Stomach smooth muscle (tissue), 2 donors: ENCODE results near the gene SYNGR3.
A peak's percentile ranks its signal among the peaks of the same experiment; 100 is the strongest.
"Not testable (repeated sequence)": the region's sequence is repeated elsewhere in the genome, so short reads cannot be mapped to it uniquely, and the experiment has no call there.

Experiments
- H3K27ac ChIP-seq: one replicate; pipeline ENCODE4 v1.7.0; 2013; ENCODE audit warnings: mild to moderate bottlenecking, low read length, inconsistent platforms
- H3K27me3 ChIP-seq, 2 donors: one replicate each; pipeline ENCODE4 v1.7.0; 2013; ENCODE audit warnings: low read length in 2 of 2; ENCODE audit not compliant: insufficient read depth in 2 of 2, control insufficient read depth in 1 of 2
- H3K36me3 ChIP-seq, 2 donors: one replicate each; pipeline ENCODE4 v1.7.0; 2013; ENCODE audit warnings: low read length in 2 of 2; ENCODE audit not compliant: control insufficient read depth in 2 of 2, insufficient read depth in 2 of 2
- H3K4me1 ChIP-seq: one replicate; pipeline ENCODE4 v1.7.0; 2013; ENCODE audit warnings: low read length; ENCODE audit not compliant: control insufficient read depth, insufficient read depth
- H3K4me3 ChIP-seq, 2 donors: one replicate each; pipeline ENCODE4 v1.7.0; 2013; ENCODE audit warnings: low read length in 2 of 2
- H3K9ac ChIP-seq, 2 donors: one replicate each; pipeline ENCODE4 v1.7.0; 2013; ENCODE audit warnings: low read length in 2 of 2, mild to moderate bottlenecking in 1 of 2
- H3K9me3 ChIP-seq, 2 donors: one replicate each; pipeline ENCODE4 v1.7.0; 2013; ENCODE audit warnings: low read length in 2 of 2; ENCODE audit not compliant: control insufficient read depth in 2 of 2
- donor health status: healthy.
- donor health status: Pancreatic carcinoma.

SYNGR3 gene

GRCh38 chr16:2027024-2028010, 37.5 kb downstream of the SYNGR3 start:
- Histone ChIP-seq H3K9me3 (no peaks in the 10 kb centered on the region), H3K36me3 (peaks cover 0 to 4% of the 10 kb centered on the region in 2 donors), H3K27ac (no peak overlapping the region), H3K27me3 (no peaks in the 10 kb centered on the region), H3K9ac (peak overlapping the region; percentile 36 to 59), H3K4me3 (peak overlapping the region; percentile 67 to 77), H3K4me1 (peaks cover 50% of the 10 kb centered on the region)

- Histone ChIP-seq H3K27ac (no peak overlapping the region), H3K4me3 (peak overlapping the region; percentile 67 to 77), H3K27me3 (no peaks in the 10 kb centered on the region), H3K4me1 (peaks cover 51% of the 10 kb centered on the region), H3K9ac (peak overlapping the region; percentile 5 to 59), H3K36me3 (peaks cover 0 to 4% of the 10 kb centered on the region in 2 donors), H3K9me3 (no peaks in the 10 kb centered on the region)
Observed at GRCh38 chr16:2028146-2028545, 38.4 kb downstream of the SYNGR3 start.

- Histone ChIP-seq H3K27me3 (no peaks in the 10 kb centered on the region), H3K9me3 (no peaks in the 10 kb centered on the region), H3K36me3 (peaks cover 0 to 4% of the 10 kb centered on the region in 2 donors), H3K9ac (no peak overlapping the region), H3K27ac (no peak overlapping the region), H3K4me3 (peak overlapping the region in 1 of 2 donors; percentile 40), H3K4me1 (peaks cover 51% of the 10 kb centered on the region)
Observed at GRCh38 chr16:2028620-2029220, 39.0 kb downstream of the SYNGR3 start.

GRCh38 chr16:2029350-2029749, 39.6 kb downstream of the SYNGR3 start:
- Histone ChIP-seq H3K9me3 (no peaks in the 10 kb centered on the region), H3K9ac (no peak overlapping the region), H3K27ac (no peak overlapping the region), H3K27me3 (no peaks in the 10 kb centered on the region), H3K4me3 (peak overlapping the region in 1 of 2 donors; percentile 40), H3K36me3 (peaks cover 0 to 4% of the 10 kb centered on the region in 2 donors), H3K4me1 (peaks cover 50% of the 10 kb centered on the region)

GRCh38 chr16:2030036-2030435, 40.3 kb downstream of the SYNGR3 start:
- Histone ChIP-seq H3K27me3 (no peaks in the 10 kb centered on the region), H3K4me3 (peak overlapping the region in 1 of 2 donors; percentile 22), H3K36me3 (peaks cover 0 to 4% of the 10 kb centered on the region in 2 donors), H3K9me3 (no peaks in the 10 kb centered on the region), H3K9ac (no peak overlapping the region), H3K4me1 (peaks cover 56% of the 10 kb centered on the region), H3K27ac (no peak overlapping the region)

GRCh38 chr16:2031081-2031577, 41.4 kb downstream of the SYNGR3 start:
- H3K9ac ChIP-seq = no peak overlapping the region
- peaks cover 0 to 4% of the 10 kb centered on the region in 2 donors for H3K36me3 ChIP-seq
- peaks cover 61% of the 10 kb centered on the region for H3K4me1 ChIP-seq
- no peaks in the 10 kb centered on the region for H3K9me3 ChIP-seq
- no peak overlapping the region for H3K27ac ChIP-seq
- no peak overlapping the region for H3K4me3 ChIP-seq
- H3K27me3 ChIP-seq = no peaks in the 10 kb centered on the region

GRCh38 chr16:2032285-2033056, 42.7 kb downstream of the SYNGR3 start:
- Histone ChIP-seq H3K36me3 (peaks cover 0 to 4% of the 10 kb centered on the region in 2 donors), H3K27ac (peak overlapping the region; percentile 90), H3K27me3 (no peaks in the 10 kb centered on the region), H3K4me1 (peaks cover 68% of the 10 kb centered on the region), H3K9me3 (no peaks in the 10 kb centered on the region), H3K9ac (no peak overlapping the region), H3K4me3 (peak overlapping the region in 1 of 2 donors; percentile 69)

- peaks cover 0 to 4% of the 10 kb centered on the region in 2 donors for H3K36me3 ChIP-seq
- no peaks in the 10 kb centered on the region for H3K27me3 ChIP-seq
- peak overlapping the region; percentile 59 to 69 for H3K4me3 ChIP-seq
- peak overlapping the region; percentile 58 for H3K9ac ChIP-seq
- peak overlapping the region; percentile 90 for H3K27ac ChIP-seq
- no peaks in the 10 kb centered on the region for H3K9me3 ChIP-seq
- H3K4me1 ChIP-seq = peaks cover 65% of the 10 kb centered on the region
Observed at GRCh38 chr16:2033057-2033908, 43.5 kb downstream of the SYNGR3 start.

GRCh38 chr16:2033909-2034695, 44.3 kb downstream of the SYNGR3 start:
- H3K4me1 ChIP-seq = peaks cover 66% of the 10 kb centered on the region
- peak overlapping the region; percentile 58 for H3K9ac ChIP-seq
- H3K4me3 ChIP-seq = peak overlapping the region; percentile 59 to 69
- not testable (repeated sequence) for H3K9me3 ChIP-seq, H3K27me3 ChIP-seq, H3K36me3 ChIP-seq
- peak overlapping the region; percentile 90 for H3K27ac ChIP-seq
